A549 (cell line): Measurements from ENCODE around the gene RPL13A. TPM values are rescaled to one million over a fixed set of nuclear protein-coding genes. Genes with fewer than 3 reads are reported as not detected.
"Not testable (repeated sequence)": the region's sequence is repeated elsewhere in the genome, so short reads cannot be mapped to it uniquely, and the experiment has no call there.

Experiments
- ATAC-seq, 2 experiments: fragments of 200-7000 bp in 1 of 2; fragments of >200 bp in 1 of 2; cut with Nextera tagmentation in 1 of 2; cut with Tn5 transposase in 1 of 2; 3 replicates each; pipeline versions ENCODE4 v1.8.0 to v1.9.1; 2018 to 2020; ENCODE audit warnings: mild to moderate bottlenecking in 1 of 2, moderate library complexity in 1 of 2
- CTCF ChIA-PET: fragments of 300-600 bp; sonication (Branson Sonifier 250); formaldehyde crosslinking; extraction: SDS; loops from one replicate; lab custom pipeline; 2021; ENCODE audit warnings: antibody characterized with exemption, inconsistent platforms; lab: Yijun Ruan, JAX
- POLR2A ChIA-PET: fragments of 350-600 bp; formaldehyde crosslinking; extraction: SDS; loops from one replicate; lab custom pipeline; 2021; ENCODE audit warnings: antibody characterized with exemption, inconsistent platforms; lab: Yijun Ruan, JAX
- DNase-seq, 2 experiments: peaks; one replicate each; pipeline versions ENCODE4 v3.0.0 to v3.0.0-alpha.2; 2011 to 2016; ENCODE audit warnings: low read depth in 1 of 2, low spot score in 1 of 2
- FAIRE-seq: peaks from 2 replicates; lab custom pipeline; 2011; peaks lifted over from hg19 to GRCh38; lab: Jason Lieb, UNC
- H3K27ac ChIP-seq, 2 experiments: fragments of >200 bp; sonication (Bioruptor Twin); formaldehyde crosslinking; 3 replicates each; pipeline ENCODE4 v1.5.1; 2016 to 2017
- H3K4me1 ChIP-seq: fragments of >200 bp; sonication (Bioruptor Twin); formaldehyde crosslinking; 3 replicates; pipeline ENCODE4 v1.6.1; 2016
- H3K4me2 ChIP-seq: fragments of >200 bp; sonication (Bioruptor Twin); formaldehyde crosslinking; 3 replicates; pipeline ENCODE4 v1.6.1; 2016
- H3K4me3 ChIP-seq: fragments of >200 bp; sonication (Bioruptor Twin); formaldehyde crosslinking; 3 replicates; pipeline ENCODE4 v1.5.1; 2016
- H3K9me3 ChIP-seq: fragments of >200 bp; sonication (Bioruptor Twin); formaldehyde crosslinking; 3 replicates; pipeline ENCODE4 v1.6.1; 2016
- CBX8 ChIP-seq: fragments of 200-600 bp; sonication (generic); IDR thresholded peaks from 2 replicates; pipeline ENCODE4 v1.6.1; 2016
- CEBPB ChIP-seq, 2 experiments: fragments of >200 bp in 1 of 2; sonication (Bioruptor Twin) in 1 of 2; formaldehyde crosslinking in 1 of 2; IDR thresholded peaks; 2 replicates each; pipeline ENCODE4 v1.6.1; 2012 to 2016
- CTCF ChIP-seq: fragments of >200 bp; sonication (Bioruptor Twin); formaldehyde crosslinking; IDR thresholded peaks from 3 replicates; pipeline ENCODE4 v1.5.1; 2016
- EP300 ChIP-seq, 2 experiments: fragments of >200 bp; sonication (Bioruptor Twin); formaldehyde crosslinking; IDR thresholded peaks; 2 replicates in 1 of 2; 3 replicates in 1 of 2; pipeline ENCODE4 v1.6.1; 2016 to 2017
- ESRRA ChIP-seq: fragments of 150-350 bp; IDR thresholded peaks from 2 replicates; pipeline ENCODE4 v1.6.1; 2014; ENCODE audit warnings: mild to moderate bottlenecking, low read length, borderline replicate concordance
- FOSB ChIP-seq: fragments of 250-450 bp; sonication (Bioruptor Pico); IDR thresholded peaks from 2 replicates; pipeline ENCODE4 v1.5.0; 2020; ENCODE audit warnings: mild to moderate bottlenecking, moderate library complexity
- FOSL2 ChIP-seq, 2 experiments: fragments of 450-650 bp in 1 of 2; fragments of >200 bp in 1 of 2; sonication (Bioruptor Twin) in 1 of 2; formaldehyde crosslinking; IDR thresholded peaks; 2 replicates each; pipeline versions ENCODE4 v1.5.0 to v1.6.1; 2016 to 2020; ENCODE audit warnings: mild to moderate bottlenecking in 1 of 2, moderate library complexity in 1 of 2
- GATA3 ChIP-seq: IDR thresholded peaks from 2 replicates; pipeline ENCODE4 v1.6.1; 2012; ENCODE audit warnings: borderline replicate concordance
- HDAC2 ChIP-seq: fragments of 200-600 bp; sonication (generic); IDR thresholded peaks from 2 replicates; pipeline ENCODE4 v1.6.1; 2016
- HEYL ChIP-seq: fragments of 250-450 bp; sonication (Bioruptor Pico); IDR thresholded peaks from 2 replicates; pipeline ENCODE4 v1.8.0; 2021; ENCODE audit warnings: mild to moderate bottlenecking, moderate library complexity
- JUN ChIP-seq, 2 experiments: fragments of >200 bp; sonication (Bioruptor Twin); formaldehyde crosslinking; IDR thresholded peaks; 2 replicates in 1 of 2; 3 replicates in 1 of 2; pipeline ENCODE4 v1.6.1; 2016 to 2017
- NPAS2 ChIP-seq: fragments of 250-450 bp; sonication (Bioruptor Pico); IDR thresholded peaks from 2 replicates; pipeline ENCODE4 v1.8.0; 2022; ENCODE audit warnings: mild to moderate bottlenecking, moderate library complexity, borderline replicate concordance
- PHF8 ChIP-seq: fragments of 200-600 bp; sonication (generic); IDR thresholded peaks from 2 replicates; pipeline ENCODE4 v1.6.1; 2016; ENCODE audit warnings: low read depth, mild to moderate bottlenecking, antibody characterized with exemption, moderate library complexity, borderline replicate concordance
- POLR2A ChIP-seq: IDR thresholded peaks from 2 replicates; pipeline ENCODE4 v1.6.1; 2012; ENCODE audit warnings: mild to moderate bottlenecking, low read length
- RAD21 ChIP-seq, 2 experiments: fragments of >200 bp in 1 of 2; sonication (Bioruptor Twin) in 1 of 2; formaldehyde crosslinking in 1 of 2; IDR thresholded peaks in 1 of 2; conservative IDR thresholded peaks in 1 of 2; 2 replicates in 1 of 2; 3 replicates in 1 of 2; pipeline ENCODE4 v1.6.1; 2012 to 2018; ENCODE audit warnings: inconsistent platforms in 1 of 2
- RNF2 ChIP-seq: fragments of 200-600 bp; sonication (generic); IDR thresholded peaks from 2 replicates; pipeline ENCODE4 v1.6.1; 2016; ENCODE audit warnings: low read depth, mild to moderate bottlenecking, antibody characterized with exemption, moderate library complexity, borderline replicate concordance
- SMC3 ChIP-seq: fragments of >200 bp; sonication (Bioruptor Twin); formaldehyde crosslinking; IDR thresholded peaks from 3 replicates; pipeline ENCODE4 v1.6.1; 2018; ENCODE audit warnings: inconsistent platforms
- SREBF2 ChIP-seq: fragments of 450-650 bp; IDR thresholded peaks from 2 replicates; pipeline ENCODE4 v1.6.1; 2014; ENCODE audit warnings: mild to moderate bottlenecking, moderate library complexity
- ZFP36 ChIP-seq: fragments of 450-650 bp; IDR thresholded peaks from 2 replicates; pipeline ENCODE4 v1.6.1; 2014; ENCODE audit warnings: borderline replicate concordance; ENCODE audit not compliant: partially characterized antibody
- ZNF302 ChIP-seq: fragments of 250-450 bp; sonication (Bioruptor Pico); IDR thresholded peaks from 2 replicates; pipeline ENCODE4 v1.9.0; 2021; ENCODE audit warnings: inconsistent platforms, mild to moderate bottlenecking, moderate library complexity
- WGBS: methylation state at CpG from one replicate; pipeline ENCODE4 v1.1.6; 2017; ENCODE audit errors: missing lambda C conversion rate; 5-methylcytosine and 5-hydroxymethylcytosine counted together
- polyA plus RNA-seq, 4 experiments: library from polyadenylated mRNA; depleted of rRNA in 3 of 4; stranded (reverse); fragments of >200 nt; fragmentation: RNase III in 1 of 4; extraction: RNeasy Plus Mini Kit Qiagen cat#74134 plus additional on column Dnase treatment in 1 of 4; gene quantifications; 2 replicates in 3 of 4; 3 replicates in 1 of 4; pipeline ENCODE4 v1.2.3, GENCODE V29; 2011 to 2017
- TF ChIP-seq, protein P1 (sequence below): IDR thresholded peaks from 2 replicates; pipeline ENCODE4 v1.6.1; 2012
- TF ChIP-seq, protein P2 (sequence below): IDR thresholded peaks from 2 replicates; pipeline ENCODE4 v1.6.1; 2012; ENCODE audit warnings: low read depth, borderline replicate concordance
- TF ChIP-seq, protein P3 (sequence below): fragments of >200 bp; sonication (Bioruptor Twin); formaldehyde crosslinking; IDR thresholded peaks from 3 replicates; pipeline ENCODE4 v1.6.1; 2016

The RPL13A gene
- polyA plus RNA-seq, 2 of the 4 experiments (the other 2 are of a cell fraction) = 3,595 to 5,410 TPM

GRCh38 chr19:49470615-49470978, 16.8 kb upstream of the RPL13A start:
- Histone ChIP-seq H3K27ac (no peak overlapping the region), H3K4me3 (no peak overlapping the region), H3K9me3 (no peaks in the 10 kb centered on the region), H3K4me2 (no peak overlapping the region), H3K4me1 (peaks cover 12% of the 10 kb centered on the region)
- CTCF ChIA-PET = interaction anchor here (0.5 to 5.5 kb wide), 14 partner anchors 8 to 1194 kb away, joined by 3 to 87 read pairs (median 3); partner anchors contain the start of genes ALDH16A1 and PIH1D1
- POLR2A ChIA-PET = interaction anchor here (0.6 to 3.5 kb wide), 4 partner anchors 8 to 170 kb away, joined by 4 to 11 read pairs (median 4); partner anchors contain the start of genes ALDH16A1, RPL13A and RRAS
- TF ChIP-seq POLR2A (no peak), FOSL2 (IDR thresholded peaks at IDR 0.05) (no peak), FOSL2 (CRISPR knock-in tag; IDR thresholded peaks at IDR 0.05) (no peak)
- DNase-seq = no peak
- WGBS = 81% methylated on average over 8 of the region's 8 CpGs
- no peak for ATAC-seq
- no peak for FAIRE-seq

DNA sequence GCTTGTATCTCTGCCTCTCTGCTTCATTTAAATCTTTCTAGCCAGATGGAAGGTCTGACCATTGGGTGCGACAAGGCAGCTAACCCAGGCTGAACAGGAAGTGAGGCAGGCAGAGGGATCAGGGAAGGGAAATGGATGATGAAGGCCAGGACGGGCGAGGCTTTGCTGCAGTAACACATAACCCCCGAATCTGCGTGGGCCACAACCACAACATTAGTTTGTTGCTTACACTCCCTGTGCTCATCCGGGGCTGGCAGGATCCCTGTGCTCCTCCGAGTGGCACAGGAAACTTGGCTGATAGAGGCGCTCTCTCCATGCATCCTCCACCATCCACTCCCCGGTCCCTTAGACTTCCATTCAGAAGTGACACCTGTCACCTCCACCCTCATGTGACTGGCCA, 14.5 kb upstream of the RPL13A start:
- Histone ChIP-seq H3K4me2 (no peak overlapping the region), H3K4me3 (no peak overlapping the region), H3K4me1 (peaks cover 24% of the 10 kb centered on the region), H3K9me3 (no peaks in the 10 kb centered on the region), H3K27ac (no peak overlapping the region)
- DNase-seq = no peak
- ATAC-seq = no peak
- CTCF ChIA-PET = interaction anchor here (0.8 to 5.5 kb wide), 29 partner anchors 8 to 465 kb away, joined by 3 to 87 read pairs (median 5); partner anchors contain the start of genes ALDH16A1, PIH1D1, PRRG2 and RPL13A
- WGBS = 83% methylated on average over 9 of the region's 9 CpGs
- POLR2A ChIA-PET = interaction anchor here (1.7 kb wide), 1 partner anchor 20 kb away, joined by 8 read pairs; the partner anchor contains the start of gene ALDH16A1
- FAIRE-seq = no peak
- TF ChIP-seq CBX8 (no peak), POLR2A (0 out of 2 replicates have a peak, but pooled peaks have one; percentile 11)
- TF ChIP-seq, all 56 proteins: peak for 1

- CTCF ChIA-PET = interaction anchor here (0.6 to 5.5 kb wide), 37 partner anchors 9 to 1750 kb away, joined by 3 to 87 read pairs (median 5); partner anchors contain the start of genes ALDH16A1, KASH5, PIH1D1 and PRRG2
- not testable (repeated sequence) for FAIRE-seq, H3K9me3 ChIP-seq, ATAC-seq, DNase-seq
- peaks cover 24% of the 10 kb centered on the region for H3K4me1 ChIP-seq
- POLR2A ChIA-PET = interaction anchor here (0.8 to 1.7 kb wide), 2 partner anchors 20 to 22 kb away, joined by 3 to 8 read pairs; partner anchors contain the start of gene ALDH16A1
- peak overlapping the region in 1 of 2 experiments; percentile 91; a peak in 3 of 6 replicates for H3K27ac ChIP-seq
- H3K4me3 ChIP-seq = peak overlapping the region; percentile 59; the same call in 1 of the 3 replicates
- 75% methylated on average over 9 of the region's 9 CpGs for WGBS
- peak overlapping the region; percentile 92 for H3K4me2 ChIP-seq
Measured at GRCh38 chr19:49473501-49473867, 13.9 kb upstream of the RPL13A start.

- peak within 1 kb of the TSS; percentile 92 for H3K4me2 ChIP-seq
- TF ChIP-seq ZNF302 (CRISPR knock-in tag) (no peak), SREBF2 (no peak), EP300 (IDR thresholded peaks at IDR 0.05) (no peak), CEBPB (IDR thresholded peaks at IDR 0.05) (no peak), PHF8 (no peak), JUN (IDR thresholded peaks at IDR 0.05) (no peak), RNF2 (no peak), FOSB (no peak), ZFP36 (no peak), GATA3 (no peak), FOSL2 (IDR thresholded peaks at IDR 0.05) (no peak), FOSL2 (CRISPR knock-in tag; IDR thresholded peaks at IDR 0.05) (no peak), CTCF (peak; percentile 99), ESRRA (no peak), HDAC2 (no peak), SMC3 (peak; percentile 76), RAD21 (conservative IDR thresholded peaks at IDR 0.05 in 1 of 2, IDR thresholded peaks at IDR 0.05 in 1 of 2) (peak; percentile 36 to 59), HEYL (no peak), NPAS2 (CRISPR knock-in tag) (no peak)
- TF ChIP-seq, protein P1, sequence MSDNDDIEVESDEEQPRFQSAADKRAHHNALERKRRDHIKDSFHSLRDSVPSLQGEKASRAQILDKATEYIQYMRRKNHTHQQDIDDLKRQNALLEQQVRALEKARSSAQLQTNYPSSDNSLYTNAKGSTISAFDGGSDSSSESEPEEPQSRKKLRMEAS = peak; percentile 82
- TF ChIP-seq, protein P2, sequence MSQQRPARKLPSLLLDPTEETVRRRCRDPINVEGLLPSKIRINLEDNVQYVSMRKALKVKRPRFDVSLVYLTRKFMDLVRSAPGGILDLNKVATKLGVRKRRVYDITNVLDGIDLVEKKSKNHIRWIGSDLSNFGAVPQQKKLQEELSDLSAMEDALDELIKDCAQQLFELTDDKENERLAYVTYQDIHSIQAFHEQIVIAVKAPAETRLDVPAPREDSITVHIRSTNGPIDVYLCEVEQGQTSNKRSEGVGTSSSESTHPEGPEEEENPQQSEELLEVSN = peak; percentile 59; the same call in 1 of the 2 replicates
- TF ChIP-seq, protein P3, sequence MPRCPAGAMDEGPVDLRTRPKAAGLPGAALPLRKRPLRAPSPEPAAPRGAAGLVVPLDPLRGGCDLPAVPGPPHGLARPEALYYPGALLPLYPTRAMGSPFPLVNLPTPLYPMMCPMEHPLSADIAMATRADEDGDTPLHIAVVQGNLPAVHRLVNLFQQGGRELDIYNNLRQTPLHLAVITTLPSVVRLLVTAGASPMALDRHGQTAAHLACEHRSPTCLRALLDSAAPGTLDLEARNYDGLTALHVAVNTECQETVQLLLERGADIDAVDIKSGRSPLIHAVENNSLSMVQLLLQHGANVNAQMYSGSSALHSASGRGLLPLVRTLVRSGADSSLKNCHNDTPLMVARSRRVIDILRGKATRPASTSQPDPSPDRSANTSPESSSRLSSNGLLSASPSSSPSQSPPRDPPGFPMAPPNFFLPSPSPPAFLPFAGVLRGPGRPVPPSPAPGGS = no peak
- FAIRE-seq (no peak), DNase-seq (peak; percentile 61 to 90), ATAC-seq (peak; percentile 59 to 71)
- H3K27ac ChIP-seq = peak within 1 kb of the TSS; percentile 77 to 91
- peaks cover 21% of the 10 kb centered on the region for H3K4me1 ChIP-seq
- ChIA-PET POLR2A (interaction anchor here (0.8 to 1.7 kb wide), 2 partner anchors 21 to 22 kb away, joined by 3 to 8 read pairs; partner anchors contain the start of gene ALDH16A1), CTCF (interaction anchor here (0.5 to 5.5 kb wide), 38 partner anchors 8 to 1750 kb away, joined by 3 to 87 read pairs (median 4); partner anchors contain the start of genes ALDH16A1, KASH5, PIH1D1 and PRRG2)
- H3K4me3 ChIP-seq = peak within 1 kb of the TSS; percentile 59
- WGBS = 5% methylated on average over 26 of the region's 33 CpGs
- no peaks in the 10 kb centered on the region for H3K9me3 ChIP-seq
Measured at GRCh38 chr19:49473868-49474541, 13.4 kb upstream of the RPL13A start, which contains the start of gene FLT3LG. FLT3LG (plus strand) TSS chr19:49474215; CDS start chr19:49474640, 425 bp downstream.
